ENCODE measurements around the gene TMEM179. TPM values are rescaled to one million over a fixed set of nuclear protein-coding genes. Genes with fewer than 3 reads are reported as not detected.

Gene TMEM179
- total and polyA plus RNA-seq, 2 donors (not counting 1 experiment from before 2014, with no cell fraction given), result not detected

DNA sequence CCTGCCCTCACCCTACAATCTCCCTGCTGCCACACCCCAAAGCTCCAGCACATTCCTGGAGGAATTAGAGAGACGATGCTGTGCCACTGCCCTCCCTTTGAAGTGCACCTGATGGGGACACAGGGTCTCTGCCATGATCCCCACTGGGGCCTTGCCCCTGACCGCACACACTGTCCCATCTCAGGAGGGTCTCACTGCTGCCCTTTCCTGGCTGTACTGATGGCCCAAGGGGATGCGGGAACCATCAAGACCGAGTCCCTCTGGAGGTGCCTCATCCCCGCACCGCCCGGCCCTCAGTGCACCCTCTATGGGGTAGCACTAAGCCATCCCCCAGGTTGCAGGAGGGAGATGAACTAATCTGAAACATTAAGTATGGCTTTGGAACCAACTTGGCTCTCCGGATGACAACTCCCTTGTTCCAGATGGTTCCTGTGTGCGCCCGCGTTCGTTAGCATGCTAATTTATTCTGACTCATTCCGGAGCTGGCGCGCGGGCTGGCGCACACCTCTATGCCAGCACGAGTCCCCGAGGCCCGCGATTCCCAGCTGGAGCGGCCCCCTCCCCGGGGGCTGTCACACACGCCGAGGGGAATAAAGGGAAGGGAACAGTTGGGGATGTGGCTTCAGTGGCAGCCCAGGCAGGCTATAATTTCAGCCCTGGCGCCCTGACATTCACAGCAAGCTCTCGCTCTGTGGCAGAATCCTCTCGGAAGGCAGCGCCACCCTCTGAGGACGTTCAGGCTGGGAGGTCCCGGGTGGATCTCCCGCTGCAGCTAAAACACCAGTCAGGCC, 59.2 kb downstream of the TMEM179 start:
- CTCF ChIA-PET, result no interaction called here
- Histone ChIP-seq H3K4me1 (ENCODE audit: control insufficient read depth in 2 of 2, insufficient read depth in 2 of 2, low read length in 2 of 2) (no peaks in the 10 kb centered on the region), H2AFZ (ENCODE audit: insufficient read depth, low read depth, low read length, poor library complexity, severe bottlenecking) (no peak overlapping the region), H3K9me3 (ENCODE audit: control extremely low read depth in 1 of 3, control insufficient read depth in 2 of 3, insufficient read depth in 1 of 3, low read length in 2 of 3) (peaks cover 0 to 6% (median 0%) of the 10 kb centered on the region in 3 donors), H3K79me2 (ENCODE audit: control insufficient read depth, insufficient read depth, low read length) (no peaks in the 10 kb centered on the region), H4K20me1 (ENCODE audit: control insufficient read depth, insufficient read depth, low read length, poor library complexity, severe bottlenecking) (no peaks in the 10 kb centered on the region), H3K4me3 (ENCODE audit: control extremely low read depth in 1 of 5, extremely low read depth in 1 of 5, insufficient read depth in 1 of 5, low read depth in 2 of 5, low read length in 4 of 5) (no peak overlapping the region), H3K27ac (ENCODE audit: low read length in 2 of 2) (no peak overlapping the region), H3K9ac (ENCODE audit: low read length) (no peak overlapping the region), H3K36me3 (replicated peaks in 1 of 2; ENCODE audit: control extremely low read depth in 1 of 2, control insufficient read depth in 1 of 2, extremely low read depth in 1 of 2, insufficient read depth in 2 of 2, low read length in 1 of 2) (no peaks in the 10 kb centered on the region), H3K27me3 (replicated peaks in 1 of 4; ENCODE audit: control extremely low read depth in 1 of 4, control insufficient read depth in 3 of 4, insufficient read depth in 4 of 4, low read length in 3 of 4) (peaks cover 0 to 7% (median 2%) of the 10 kb centered on the region in 4 experiments), H3K4me2 (replicated peaks; ENCODE audit: low read depth, low read length, poor library complexity, severe bottlenecking) (no peak overlapping the region)
- H3K9me3 Mint-ChIP-seq (ENCODE audit: insufficient read depth), result peaks cover 2% of the 10 kb centered on the region
- H3K4me1 Mint-ChIP-seq, result no peaks in the 10 kb centered on the region
- TF ChIP-seq EZH2 (IDR thresholded peaks at IDR 0.05; ENCODE audit: borderline replicate concordance, insufficient read depth, low read depth, low read length, poor library complexity, severe bottlenecking), result no peak
- TF ChIP-seq, protein P1, sequence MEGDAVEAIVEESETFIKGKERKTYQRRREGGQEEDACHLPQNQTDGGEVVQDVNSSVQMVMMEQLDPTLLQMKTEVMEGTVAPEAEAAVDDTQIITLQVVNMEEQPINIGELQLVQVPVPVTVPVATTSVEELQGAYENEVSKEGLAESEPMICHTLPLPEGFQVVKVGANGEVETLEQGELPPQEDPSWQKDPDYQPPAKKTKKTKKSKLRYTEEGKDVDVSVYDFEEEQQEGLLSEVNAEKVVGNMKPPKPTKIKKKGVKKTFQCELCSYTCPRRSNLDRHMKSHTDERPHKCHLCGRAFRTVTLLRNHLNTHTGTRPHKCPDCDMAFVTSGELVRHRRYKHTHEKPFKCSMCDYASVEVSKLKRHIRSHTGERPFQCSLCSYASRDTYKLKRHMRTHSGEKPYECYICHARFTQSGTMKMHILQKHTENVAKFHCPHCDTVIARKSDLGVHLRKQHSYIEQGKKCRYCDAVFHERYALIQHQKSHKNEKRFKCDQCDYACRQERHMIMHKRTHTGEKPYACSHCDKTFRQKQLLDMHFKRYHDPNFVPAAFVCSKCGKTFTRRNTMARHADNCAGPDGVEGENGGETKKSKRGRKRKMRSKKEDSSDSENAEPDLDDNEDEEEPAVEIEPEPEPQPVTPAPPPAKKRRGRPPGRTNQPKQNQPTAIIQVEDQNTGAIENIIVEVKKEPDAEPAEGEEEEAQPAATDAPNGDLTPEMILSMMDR (IDR thresholded peaks at IDR 0.05), result no peak
- WGBS (ENCODE audit: insufficient coverage), result 60% methylated on average over 32 of the region's 32 CpGs
- H3K4me3 Mint-ChIP-seq, result no peak overlapping the region
- H3K27me3 Mint-ChIP-seq, result peaks cover 27% of the 10 kb centered on the region
- ATAC-seq (ENCODE audit: low read depth), result no peak
- intact Hi-C loops (cut with micrococcal nuclease), result no loop called here
- H3K27ac Mint-ChIP-seq, result no peak overlapping the region
- DNase-seq, result no peak
- POLR2A ChIA-PET, result no interaction called here

DNA sequence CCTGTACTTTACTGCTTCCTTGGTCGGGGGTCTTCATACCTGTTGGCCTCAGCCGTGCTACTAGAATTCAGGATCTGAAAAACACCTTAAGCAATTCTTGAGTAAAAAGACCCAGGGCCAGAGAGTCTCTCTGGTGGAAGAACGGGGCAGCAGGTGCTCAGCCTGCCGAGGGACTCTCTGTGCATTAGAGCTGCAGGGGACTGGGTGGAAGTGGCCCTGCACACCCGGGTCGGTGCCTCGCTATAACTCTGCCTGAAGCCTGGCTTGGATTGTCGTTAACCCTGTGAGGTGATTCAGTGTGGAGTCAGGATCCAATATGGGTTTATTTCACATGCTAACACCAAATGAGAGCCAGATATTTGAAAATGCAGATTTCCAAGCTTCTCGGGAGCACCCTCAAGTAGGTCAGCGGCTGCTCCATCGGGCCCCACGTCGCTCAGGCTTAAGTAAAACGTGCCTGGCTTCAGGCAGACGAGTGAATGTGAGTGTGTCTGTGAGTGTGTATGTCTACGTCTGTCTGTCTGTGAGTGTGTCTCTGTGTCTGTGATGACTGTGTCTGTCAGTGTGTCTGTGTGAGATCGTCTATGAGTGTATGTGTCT, 60.1 kb downstream of the TMEM179 start:
- CTCF ChIA-PET, result no interaction called here

More for the DNA sequence above, 60.1 kb downstream of the TMEM179 start:
- Mint-ChIP-seq H3K4me1 (no peaks in the 10 kb centered on the region), H3K27me3 (peaks cover 25% of the 10 kb centered on the region), H3K9me3 (ENCODE audit: insufficient read depth) (no peaks in the 10 kb centered on the region), H3K4me3 (no peak overlapping the region), H3K27ac (no peak overlapping the region)
- POLR2A ChIA-PET, result no interaction called here
- no peak overlapping the region for H3K9ac ChIP-seq (ENCODE audit: low read length)
- peaks cover 0 to 7% (median 2%) of the 10 kb centered on the region in 4 experiments for H3K27me3 ChIP-seq (replicated peaks in 1 of 4; ENCODE audit: control extremely low read depth in 1 of 4, control insufficient read depth in 3 of 4, insufficient read depth in 4 of 4, low read length in 3 of 4)
- no peaks in the 10 kb centered on the region for H3K4me1 ChIP-seq (ENCODE audit: control insufficient read depth in 2 of 2, insufficient read depth in 2 of 2, low read length in 2 of 2)
- TF ChIP-seq, protein P1 (IDR thresholded peaks at IDR 0.05), result no peak
- no peak for TF ChIP-seq EZH2 (IDR thresholded peaks at IDR 0.05; ENCODE audit: borderline replicate concordance, insufficient read depth, low read depth, low read length, poor library complexity, severe bottlenecking)
- H3K36me3 ChIP-seq (replicated peaks in 1 of 2; ENCODE audit: control extremely low read depth in 1 of 2, control insufficient read depth in 1 of 2, extremely low read depth in 1 of 2, insufficient read depth in 2 of 2, low read length in 1 of 2), result no peaks in the 10 kb centered on the region
- H3K9me3 ChIP-seq (ENCODE audit: control extremely low read depth in 1 of 3, control insufficient read depth in 2 of 3, insufficient read depth in 1 of 3, low read length in 2 of 3), result no peaks in the 10 kb centered on the region
- no peak overlapping the region for H3K4me2 ChIP-seq (replicated peaks; ENCODE audit: low read depth, low read length, poor library complexity, severe bottlenecking)
- DNase-seq (no peak), ATAC-seq (ENCODE audit: low read depth) (no peak)
- H3K4me3 ChIP-seq (ENCODE audit: control extremely low read depth in 1 of 5, extremely low read depth in 1 of 5, insufficient read depth in 1 of 5, low read depth in 2 of 5, low read length in 4 of 5), result no peak overlapping the region
- H3K27ac ChIP-seq (ENCODE audit: low read length in 2 of 2), result no peak overlapping the region
- no peak overlapping the region for H2AFZ ChIP-seq (ENCODE audit: insufficient read depth, low read depth, low read length, poor library complexity, severe bottlenecking)
- intact Hi-C loops (cut with micrococcal nuclease), result no loop called here
- no peaks in the 10 kb centered on the region for H4K20me1 ChIP-seq (ENCODE audit: control insufficient read depth, insufficient read depth, low read length, poor library complexity, severe bottlenecking)
- H3K79me2 ChIP-seq (ENCODE audit: control insufficient read depth, insufficient read depth, low read length), result no peaks in the 10 kb centered on the region
- WGBS (ENCODE audit: insufficient coverage), result 75% methylated on average over 16 of the region's 17 CpGs

Data from B cell (primary cell).